ENCODE measurements around the gene ADAMTSL3. TPM values are rescaled to one million over a fixed set of nuclear protein-coding genes. Genes with fewer than 3 reads are reported as not detected.

ADAMTSL3 gene
- total RNA-seq, 1 donor from 2014 or later, result 0.41 TPM

GRCh38 chr15:83999396-84000135 lies 345.6 kb downstream of the ADAMTSL3 start:
- Histone ChIP-seq H3K4me3 (no peak overlapping the region), H3K4me2 (no peak overlapping the region), H4K20me1 (ENCODE audit: low read depth) (no peaks in the 10 kb centered on the region), H3K4me1 (no peaks in the 10 kb centered on the region), H2AFZ (replicated peaks) (no peak overlapping the region), H3K27ac (no peak overlapping the region), H3K9ac (no peak overlapping the region), H3K36me3 (no peaks in the 10 kb centered on the region), H3F3A (ENCODE audit: low read depth) (no peaks in the 10 kb centered on the region), H3K9me3 (ENCODE audit: low read depth) (no peaks in the 10 kb centered on the region), H3K27me3 (no peaks in the 10 kb centered on the region), H3K79me2 (ENCODE audit: low read depth) (no peaks in the 10 kb centered on the region)
- Mint-ChIP-seq H3K4me1 (no peaks in the 10 kb centered on the region), H3K27me3 (ENCODE audit: insufficient read depth, low read depth) (no peaks in the 10 kb centered on the region), H3K9me3 (no peaks in the 10 kb centered on the region), H3K27ac (no peak overlapping the region), H3K4me3 (no peak overlapping the region), H3K36me3 (no peaks in the 10 kb centered on the region)
- DNase-seq (ENCODE audit: low spot score), result no peak
- TF ChIP-seq EZH2phosphoT487 (IDR thresholded peaks at IDR 0.05), result no peak
- no peak for TF ChIP-seq EZH2 (IDR thresholded peaks at IDR 0.05)
- TF ChIP-seq, protein P1, sequence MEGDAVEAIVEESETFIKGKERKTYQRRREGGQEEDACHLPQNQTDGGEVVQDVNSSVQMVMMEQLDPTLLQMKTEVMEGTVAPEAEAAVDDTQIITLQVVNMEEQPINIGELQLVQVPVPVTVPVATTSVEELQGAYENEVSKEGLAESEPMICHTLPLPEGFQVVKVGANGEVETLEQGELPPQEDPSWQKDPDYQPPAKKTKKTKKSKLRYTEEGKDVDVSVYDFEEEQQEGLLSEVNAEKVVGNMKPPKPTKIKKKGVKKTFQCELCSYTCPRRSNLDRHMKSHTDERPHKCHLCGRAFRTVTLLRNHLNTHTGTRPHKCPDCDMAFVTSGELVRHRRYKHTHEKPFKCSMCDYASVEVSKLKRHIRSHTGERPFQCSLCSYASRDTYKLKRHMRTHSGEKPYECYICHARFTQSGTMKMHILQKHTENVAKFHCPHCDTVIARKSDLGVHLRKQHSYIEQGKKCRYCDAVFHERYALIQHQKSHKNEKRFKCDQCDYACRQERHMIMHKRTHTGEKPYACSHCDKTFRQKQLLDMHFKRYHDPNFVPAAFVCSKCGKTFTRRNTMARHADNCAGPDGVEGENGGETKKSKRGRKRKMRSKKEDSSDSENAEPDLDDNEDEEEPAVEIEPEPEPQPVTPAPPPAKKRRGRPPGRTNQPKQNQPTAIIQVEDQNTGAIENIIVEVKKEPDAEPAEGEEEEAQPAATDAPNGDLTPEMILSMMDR (IDR thresholded peaks at IDR 0.05), result no peak

DNA sequence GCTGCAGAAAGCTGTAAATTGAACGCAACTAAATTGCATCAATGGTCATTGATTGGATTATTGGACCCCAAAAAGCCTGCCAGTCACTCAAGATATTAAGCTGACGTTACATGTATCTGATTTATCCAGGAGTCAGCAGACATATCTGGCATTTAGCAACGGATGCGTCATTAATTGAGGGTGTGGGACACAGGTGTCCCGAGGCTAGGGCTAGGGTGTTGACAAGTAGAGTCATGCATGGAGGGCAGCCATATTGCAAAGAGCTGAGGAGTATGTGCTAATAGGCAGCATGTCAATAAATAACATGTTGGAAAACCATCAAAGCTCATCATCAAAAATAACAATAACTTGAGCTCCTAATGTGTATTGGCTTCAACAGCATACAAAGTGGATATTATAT lies 347.1 kb downstream of the ADAMTSL3 start:
- Histone ChIP-seq H3K9me3 (ENCODE audit: low read depth) (no peaks in the 10 kb centered on the region), H3F3A (ENCODE audit: low read depth) (no peaks in the 10 kb centered on the region), H2AFZ (replicated peaks) (no peak overlapping the region), H3K79me2 (ENCODE audit: low read depth) (no peaks in the 10 kb centered on the region), H3K9ac (no peak overlapping the region), H3K4me3 (no peak overlapping the region), H3K4me1 (no peaks in the 10 kb centered on the region), H3K4me2 (no peak overlapping the region), H3K27me3 (no peaks in the 10 kb centered on the region), H3K27ac (no peak overlapping the region), H3K36me3 (no peaks in the 10 kb centered on the region), H4K20me1 (ENCODE audit: low read depth) (no peaks in the 10 kb centered on the region)
- DNase-seq (ENCODE audit: low spot score), result no peak
- no peaks in the 10 kb centered on the region for H3K9me3 Mint-ChIP-seq
- no peak for TF ChIP-seq EZH2 (IDR thresholded peaks at IDR 0.05)
- H3K27me3 Mint-ChIP-seq (ENCODE audit: insufficient read depth, low read depth), result no peaks in the 10 kb centered on the region
- no peak overlapping the region for H3K27ac Mint-ChIP-seq
- H3K4me1 Mint-ChIP-seq, result no peaks in the 10 kb centered on the region
- no peaks in the 10 kb centered on the region for H3K36me3 Mint-ChIP-seq
- H3K4me3 Mint-ChIP-seq, result no peak overlapping the region

DNA sequence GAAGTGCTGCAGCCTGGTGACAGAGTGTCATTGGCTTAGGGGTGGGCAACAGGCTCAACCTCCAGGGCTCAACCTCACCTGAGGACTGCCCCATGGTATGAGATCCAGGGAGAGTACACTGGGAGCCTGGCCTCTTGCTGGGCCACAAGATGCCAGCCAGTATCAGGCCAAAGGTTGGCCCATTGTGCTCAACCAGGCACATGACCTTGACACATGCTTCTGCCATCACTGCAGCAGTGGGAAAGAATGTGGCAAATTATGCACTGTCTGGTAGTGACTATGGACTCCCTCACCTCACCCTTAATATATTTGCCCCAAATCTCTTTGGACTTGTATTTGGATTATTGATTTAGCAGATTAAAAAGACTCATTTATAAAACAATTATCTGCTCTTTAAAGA lies 347.7 kb downstream of the ADAMTSL3 start:
- no peaks in the 10 kb centered on the region for H3K79me2 ChIP-seq (ENCODE audit: low read depth)
- H3F3A ChIP-seq (ENCODE audit: low read depth), result no peaks in the 10 kb centered on the region
- no peak for DNase-seq (ENCODE audit: low spot score)
- H3K9ac ChIP-seq, result no peak overlapping the region
- H3K4me1 Mint-ChIP-seq, result no peaks in the 10 kb centered on the region
- H3K9me3 ChIP-seq (ENCODE audit: low read depth), result no peaks in the 10 kb centered on the region
- no peak overlapping the region for H3K4me3 Mint-ChIP-seq
- no peaks in the 10 kb centered on the region for H3K36me3 Mint-ChIP-seq
- no peaks in the 10 kb centered on the region for H3K36me3 ChIP-seq
- no peaks in the 10 kb centered on the region for H3K4me1 ChIP-seq
- TF ChIP-seq EZH2 (IDR thresholded peaks at IDR 0.05) (no peak), EZH2phosphoT487 (IDR thresholded peaks at IDR 0.05) (no peak)
- TF ChIP-seq, protein P1 (IDR thresholded peaks at IDR 0.05), result no peak
- H2AFZ ChIP-seq (replicated peaks), result no peak overlapping the region
- H3K9me3 Mint-ChIP-seq, result no peaks in the 10 kb centered on the region
- H3K27me3 Mint-ChIP-seq (ENCODE audit: insufficient read depth, low read depth), result peaks cover 1% of the 10 kb centered on the region
- no peak overlapping the region for H3K4me2 ChIP-seq
- no peak overlapping the region for H3K27ac Mint-ChIP-seq
- H3K4me3 ChIP-seq, result no peak overlapping the region
- H4K20me1 ChIP-seq (ENCODE audit: low read depth), result no peaks in the 10 kb centered on the region
- no peak overlapping the region for H3K27ac ChIP-seq
- no peaks in the 10 kb centered on the region for H3K27me3 ChIP-seq

- H3K9me3 Mint-ChIP-seq, result no peaks in the 10 kb centered on the region
- Histone ChIP-seq H4K20me1 (ENCODE audit: low read depth) (no peaks in the 10 kb centered on the region), H3F3A (ENCODE audit: low read depth) (no peaks in the 10 kb centered on the region), H3K9ac (no peak overlapping the region), H2AFZ (replicated peaks) (no peak overlapping the region), H3K4me3 (no peak overlapping the region), H3K79me2 (ENCODE audit: low read depth) (no peaks in the 10 kb centered on the region), H3K27me3 (no peaks in the 10 kb centered on the region), H3K27ac (no peak overlapping the region), H3K4me2 (no peak overlapping the region), H3K4me1 (no peaks in the 10 kb centered on the region), H3K36me3 (no peaks in the 10 kb centered on the region), H3K9me3 (ENCODE audit: low read depth) (no peaks in the 10 kb centered on the region)
- H3K27ac Mint-ChIP-seq, result no peak overlapping the region
- H3K4me3 Mint-ChIP-seq, result no peak overlapping the region
- TF ChIP-seq EZH2phosphoT487 (IDR thresholded peaks at IDR 0.05) (no peak), EZH2 (IDR thresholded peaks at IDR 0.05) (no peak)
- TF ChIP-seq, protein P1 (IDR thresholded peaks at IDR 0.05), result no peak
- no peaks in the 10 kb centered on the region for H3K4me1 Mint-ChIP-seq
- peaks cover 2% of the 10 kb centered on the region for H3K27me3 Mint-ChIP-seq (ENCODE audit: insufficient read depth, low read depth)
- no peak for DNase-seq (ENCODE audit: low spot score)
- no peaks in the 10 kb centered on the region for H3K36me3 Mint-ChIP-seq
Observed at GRCh38 chr15:84003791-84004503, 350.0 kb downstream of the ADAMTSL3 start.
